GM21576 (cell line): Measurements from ENCODE around the gene KRTAP12-4.
"Not testable (repeated sequence)": the region's sequence is repeated elsewhere in the genome, so short reads cannot be mapped to it uniquely, and the experiment has no call there.

Experiments used
- ATAC-seq: cut with Tn5 transposase; IDR thresholded peaks from one replicate; pipeline ENCODE4 v1.9.1; 2021; ENCODE audit warnings: mild to moderate bottlenecking, moderate library complexity; ENCODE audit not compliant: unreplicated experiment

KRTAP12-4 gene

DNA sequence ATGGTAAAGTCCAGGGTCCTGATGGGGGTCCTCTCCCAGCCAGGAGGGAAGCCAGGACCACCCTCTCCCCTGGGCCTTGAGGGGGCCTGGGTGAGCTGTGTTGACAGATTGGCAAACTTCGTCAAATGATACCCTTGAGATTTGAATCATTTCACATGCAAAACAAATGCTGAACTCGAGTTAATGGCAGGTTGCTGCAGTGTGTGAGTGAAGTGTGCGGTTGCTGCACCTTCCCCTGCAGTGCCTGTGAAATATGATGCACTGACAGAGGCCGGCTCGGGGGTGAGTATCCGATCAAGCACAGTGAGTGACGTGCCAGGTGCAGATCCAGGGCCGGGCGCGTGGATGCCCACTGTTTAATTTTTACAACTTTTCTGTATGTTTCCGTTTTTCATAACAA, 33.2 kb upstream of the KRTAP12-4 start:
- no peak for ATAC-seq

- ATAC-seq, result no peak
Observed at GRCh38 chr21:44686843-44687561, 32.5 kb upstream of the KRTAP12-4 start.

DNA sequence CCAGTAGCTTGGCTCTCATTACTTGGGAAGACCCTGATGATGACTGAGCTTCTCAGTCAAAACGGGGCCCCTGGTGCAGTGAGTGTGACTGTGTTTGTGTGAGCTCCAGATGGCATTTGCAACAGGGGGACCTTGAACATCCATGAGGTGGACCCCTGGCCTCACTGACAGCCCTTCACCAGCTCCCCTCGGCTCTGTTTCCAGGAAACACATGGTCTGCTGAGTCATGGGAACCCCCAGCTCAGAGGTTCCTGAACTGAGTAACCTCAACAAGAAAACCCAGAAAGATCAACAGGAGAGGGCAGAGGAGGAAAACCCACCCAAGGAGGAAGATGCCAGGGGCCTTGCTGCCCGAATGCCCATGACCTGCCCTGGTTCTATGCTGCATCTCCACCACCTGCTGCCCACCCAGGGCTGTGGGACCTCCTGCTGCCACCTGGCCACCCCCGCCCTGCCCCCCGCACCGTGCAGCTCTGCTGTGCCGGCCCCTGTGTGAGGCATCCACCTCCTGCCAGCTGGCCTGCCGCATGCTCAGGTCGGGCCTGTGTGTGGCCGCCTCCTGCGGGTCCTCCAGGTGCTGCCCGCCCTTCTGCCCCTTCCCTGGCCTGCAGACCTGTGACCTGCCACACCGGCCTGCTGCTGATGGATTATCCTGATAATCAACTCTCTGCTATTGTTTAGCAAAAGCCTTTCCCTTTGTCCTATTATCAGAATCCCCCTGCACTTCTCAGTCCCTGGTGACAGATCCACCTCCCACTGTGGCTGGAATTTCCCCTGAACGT, 31.7 kb upstream of the KRTAP12-4 start:
- no peak for ATAC-seq

GRCh38 chr21:44685050-44685449, 30.6 kb upstream of the KRTAP12-4 start:
- ATAC-seq, result not testable (repeated sequence)

GRCh38 chr21:44684483-44684882, 30.0 kb upstream of the KRTAP12-4 start:
- ATAC-seq, result no peak

GRCh38 chr21:44684077-44684476, 29.6 kb upstream of the KRTAP12-4 start:
- no peak for ATAC-seq

DNA sequence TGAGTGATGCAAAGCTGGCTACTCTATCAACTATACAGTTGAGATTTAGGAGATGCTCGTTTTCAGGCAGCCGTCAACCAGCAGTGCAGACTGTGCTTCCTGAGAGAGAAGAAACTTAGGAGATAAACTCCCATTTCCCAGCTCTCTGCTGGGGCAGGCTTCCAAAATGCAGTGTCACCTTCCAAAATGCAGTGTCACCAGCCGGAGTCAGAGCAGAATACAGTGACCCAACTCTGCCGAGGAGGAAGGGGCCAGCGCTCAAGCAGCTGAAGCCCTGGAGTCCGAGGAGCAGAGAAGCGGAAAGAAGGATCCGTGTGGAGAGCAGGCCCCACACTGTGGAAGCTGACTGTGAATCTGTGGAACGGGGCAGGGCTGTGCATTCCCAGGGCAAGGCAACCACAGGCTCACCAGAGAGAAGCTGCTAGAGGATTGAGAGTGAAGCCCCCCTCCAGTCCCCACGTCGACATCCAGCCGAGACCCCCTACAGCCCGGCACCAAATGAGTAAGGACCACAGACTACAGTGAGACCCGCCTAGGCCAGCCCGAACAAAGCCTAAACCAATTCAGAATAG, 28.2 kb upstream of the KRTAP12-4 start:
- no peak for ATAC-seq

GRCh38 chr21:44681861-44682579, 27.6 kb upstream of the KRTAP12-4 start, which contains the start of gene KRTAP12-1:
KRTAP12-1 (minus strand) TSS chr21:44682163; CDS start chr21:44682123, 40 bp downstream.
- no peak for ATAC-seq

DNA sequence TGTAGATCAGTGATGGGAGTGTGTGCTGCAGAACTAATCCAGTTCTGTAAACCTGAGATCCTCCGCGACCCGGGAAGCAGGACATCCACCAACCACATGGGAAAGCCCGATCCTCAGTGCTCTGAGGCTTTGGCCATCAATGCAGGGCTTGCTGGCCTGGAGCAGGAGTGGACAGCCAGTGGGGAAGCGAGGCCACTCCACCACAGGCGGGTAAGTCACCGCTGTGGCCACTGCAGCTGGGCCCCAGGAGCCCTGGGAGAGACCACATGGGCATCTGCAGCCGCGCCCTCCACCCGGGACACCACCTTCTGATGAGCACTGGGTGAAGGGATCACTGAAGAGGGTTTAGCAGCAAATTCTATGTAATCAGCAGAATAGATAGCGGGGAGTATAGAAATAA, 26.7 kb upstream of the KRTAP12-4 start:
- no peak for ATAC-seq

DNA sequence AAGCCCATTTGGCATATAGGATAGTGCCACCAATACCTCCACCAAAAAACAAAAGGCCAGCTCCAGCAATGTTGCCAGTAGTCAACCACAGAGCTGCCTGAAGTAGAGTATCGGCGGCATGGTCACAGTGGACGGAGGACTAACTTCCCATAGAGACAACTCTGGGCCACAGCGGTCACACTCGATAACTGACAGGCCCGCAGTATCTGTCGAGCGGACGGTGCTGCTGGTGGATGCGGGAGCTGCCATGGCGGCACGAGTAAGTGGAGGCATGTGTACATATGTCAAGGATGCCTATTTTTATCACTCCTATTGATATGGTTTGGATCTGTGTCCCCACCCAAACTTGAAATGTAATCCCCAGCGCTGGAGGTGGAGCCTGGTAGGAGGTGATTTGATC, 23.4 kb upstream of the KRTAP12-4 start:
- no peak for ATAC-seq

GRCh38 chr21:44671911-44672310, 17.5 kb upstream of the KRTAP12-4 start:
- ATAC-seq, result no peak

- no peak for ATAC-seq
Observed at GRCh38 chr21:44670642-44671432, 16.4 kb upstream of the KRTAP12-4 start.

DNA sequence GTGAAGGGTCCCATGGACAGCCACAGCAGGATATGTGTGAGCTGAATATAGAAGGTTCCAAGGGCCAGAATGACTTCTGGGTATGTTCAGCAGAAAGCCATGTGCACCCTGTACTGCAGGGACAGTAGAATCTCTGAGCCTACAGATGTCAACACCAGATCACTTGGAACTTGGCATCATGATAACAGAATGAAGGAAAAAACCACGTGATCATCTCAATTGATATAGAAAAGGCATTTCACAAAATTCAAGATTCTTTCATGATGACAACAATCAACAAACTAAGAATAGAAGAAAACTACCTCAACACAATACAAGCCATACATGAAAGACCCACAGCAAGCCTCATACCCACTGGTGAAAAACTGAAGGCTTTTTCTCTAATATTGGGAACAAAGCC, 13.2 kb upstream of the KRTAP12-4 start:
- ATAC-seq, result no peak

DNA sequence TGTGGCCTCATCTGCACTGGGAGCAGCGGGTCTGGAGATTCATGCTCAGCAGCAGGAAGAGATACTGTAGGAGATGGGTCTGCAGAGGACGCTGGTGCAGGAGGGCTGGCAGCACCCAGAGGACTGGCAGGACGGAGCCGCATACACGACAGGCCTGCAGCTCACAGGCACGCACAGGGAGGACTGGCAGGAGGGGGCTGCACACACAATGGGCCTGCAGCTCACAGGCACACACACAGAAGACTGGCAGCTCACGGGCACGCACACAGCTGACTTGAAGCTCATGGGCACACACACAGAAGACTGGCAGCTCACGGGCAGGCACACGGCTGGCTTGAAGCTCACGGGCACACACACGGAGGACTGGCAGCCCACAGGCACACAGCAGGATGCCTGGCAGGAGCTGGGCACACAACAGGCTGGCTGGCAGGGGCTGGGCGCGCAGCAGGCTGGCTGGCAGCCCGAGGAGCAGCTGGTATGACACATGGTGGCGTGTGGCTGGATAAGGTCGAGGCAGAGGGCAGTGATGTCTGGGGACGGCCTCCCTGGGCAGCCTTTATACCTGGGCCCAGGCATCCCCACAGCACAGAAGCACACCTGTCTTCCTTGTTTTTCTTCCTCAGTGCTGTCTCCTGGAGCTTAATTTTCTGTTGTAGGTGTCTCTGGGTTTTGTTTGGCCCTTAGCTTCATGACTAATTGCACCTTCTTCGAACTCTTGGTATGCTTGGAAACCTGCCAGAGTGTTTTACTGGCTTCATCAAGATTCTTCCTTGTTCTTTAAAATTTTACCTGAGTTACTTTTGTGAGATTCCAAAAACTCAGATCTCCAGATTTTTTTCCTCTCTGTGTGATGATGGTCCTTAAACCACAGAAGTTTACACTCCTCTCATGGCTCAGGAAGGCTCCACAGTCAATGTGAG, 12.2 kb upstream of the KRTAP12-4 start, which contains the start of gene KRTAP12-2:
Gene KRTAP12-2, minus strand, starts transcription at position 527 of the 920 bp plus-strand sequence. Its CDS starts 41 bp downstream, at position 486.
- ATAC-seq, result no peak

- no peak for ATAC-seq
Observed at GRCh38 chr21:44664691-44665090, 10.2 kb upstream of the KRTAP12-4 start.

DNA sequence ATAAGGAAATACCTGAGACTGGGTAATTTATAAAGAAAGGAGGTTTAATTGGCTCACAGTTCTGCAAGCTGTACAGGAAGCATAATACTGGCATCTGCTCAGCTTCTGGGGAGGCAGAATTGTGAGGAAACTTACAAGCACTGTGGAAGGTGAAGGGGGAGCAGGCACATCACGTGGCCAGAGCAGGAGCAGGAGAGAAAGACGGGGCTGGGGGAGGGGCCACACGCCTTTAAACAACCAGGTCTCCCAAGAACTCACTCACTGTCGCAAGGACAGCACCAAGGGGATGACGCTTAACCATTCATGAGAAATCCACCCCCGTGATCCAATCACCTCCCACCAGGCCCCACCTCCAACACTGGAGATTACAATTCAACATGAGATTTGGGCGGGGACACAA, 7.1 kb upstream of the KRTAP12-4 start:
- not testable (repeated sequence) for ATAC-seq

DNA sequence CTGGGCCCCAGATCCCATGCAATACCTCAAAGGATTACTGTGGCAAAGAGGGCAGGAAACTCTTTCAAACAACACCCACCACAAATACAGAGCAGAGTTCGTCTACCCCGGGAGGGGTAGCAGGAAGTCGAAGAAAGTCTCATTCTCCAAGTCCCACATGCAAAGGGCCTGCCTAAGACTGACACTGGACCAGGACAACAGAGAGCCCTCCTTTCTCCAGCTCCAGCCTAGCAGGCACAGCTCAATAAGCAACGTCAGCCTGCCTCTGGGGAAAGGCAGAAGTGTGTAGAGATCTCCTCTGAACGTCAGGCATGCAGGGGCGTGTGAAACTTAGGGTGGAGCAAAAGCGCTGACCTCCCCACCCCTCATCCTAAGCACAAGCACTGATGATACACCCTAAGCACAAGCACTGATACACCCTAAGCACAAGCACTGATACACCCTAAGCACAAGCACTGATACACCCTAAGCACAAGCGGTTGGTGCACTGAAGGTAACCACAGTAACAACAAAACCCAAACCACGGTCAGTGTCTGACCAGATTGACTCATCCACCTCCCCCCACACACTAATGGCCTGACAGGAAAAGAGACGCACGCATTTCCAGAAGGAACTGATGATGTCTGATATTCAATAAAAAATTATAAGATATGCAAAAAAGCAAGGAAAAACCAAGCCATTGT, 4.6 kb upstream of the KRTAP12-4 start:
- ATAC-seq, result no peak

- no peak for ATAC-seq
Observed at GRCh38 chr21:44658541-44658910, 4.1 kb upstream of the KRTAP12-4 start.
